Naive B cell (primary cell): ENCODE measurements around the gene AATF. TPM values are rescaled to one million over a fixed set of nuclear protein-coding genes. Genes with fewer than 3 reads are reported as not detected.
A peak's percentile ranks its signal among the peaks of the same experiment; 100 is the strongest.

ENCODE experiments used
- ATAC-seq, 2 donors: fragments of 150-1000 bp; cut with Tn5 transposase; 2 replicates each; pipeline ENCODE4 v1.10.0; 2021; ENCODE audit warnings: low read depth in 2 of 2, mild to moderate bottlenecking in 2 of 2, moderate library complexity in 2 of 2
- DNase-seq: peaks from one replicate; pipeline ENCODE4 v3.0.0; 2022
- H3K27ac Mint-ChIP-seq, 6 donors: one replicate each; pipeline ENCODE4 v1.8.0; 2020 to 2022; ENCODE audit warnings: mild to moderate bottlenecking in 6 of 6, mixed read lengths in 6 of 6, moderate library complexity in 5 of 6, inconsistent platforms in 2 of 6
- H3K27me3 Mint-ChIP-seq, 3 donors: one replicate each; pipeline ENCODE4 v1.8.0; 2021 to 2022; ENCODE audit warnings: mixed read lengths in 3 of 3, mild to moderate bottlenecking in 1 of 3
- H3K36me3 Mint-ChIP-seq, 2 donors: one replicate each; pipeline ENCODE4 v1.8.0; 2020 to 2022; ENCODE audit warnings: mixed read lengths in 2 of 2, inconsistent platforms in 1 of 2, mild to moderate bottlenecking in 1 of 2
- H3K4me1 Mint-ChIP-seq, 3 donors: one replicate each; pipeline ENCODE4 v1.8.0; 2020 to 2022; ENCODE audit warnings: mixed read lengths in 3 of 3, inconsistent platforms in 1 of 3, mild to moderate bottlenecking in 1 of 3, moderate library complexity in 1 of 3
- H3K4me3 Mint-ChIP-seq, 8 donors: one replicate each; pipeline ENCODE4 v1.8.0; 2020 to 2022; ENCODE audit warnings: mild to moderate bottlenecking in 8 of 8, mixed read lengths in 8 of 8, moderate library complexity in 8 of 8, inconsistent platforms in 2 of 8
- H3K9me3 Mint-ChIP-seq, 7 donors: one replicate each; pipeline ENCODE4 v1.8.0; 2020 to 2022; ENCODE audit warnings: mixed read lengths in 7 of 7, mild to moderate bottlenecking in 5 of 7, inconsistent platforms in 2 of 7, moderate library complexity in 1 of 7
- polyA plus RNA-seq, 6 donors: library from polyadenylated mRNA; unstranded; fragments of 300-500 nt; fragmentation: Illumina TruSeq; gene quantifications; one replicate each; pipeline ENCODE4 v1.2.3, GENCODE V29; 2021; ENCODE audit warnings: low read depth in 6 of 6

Gene AATF
- polyA plus RNA-seq, 6 donors from 2014 or later: 63.8 to 96.7 (median 73.2) TPM

DNA sequence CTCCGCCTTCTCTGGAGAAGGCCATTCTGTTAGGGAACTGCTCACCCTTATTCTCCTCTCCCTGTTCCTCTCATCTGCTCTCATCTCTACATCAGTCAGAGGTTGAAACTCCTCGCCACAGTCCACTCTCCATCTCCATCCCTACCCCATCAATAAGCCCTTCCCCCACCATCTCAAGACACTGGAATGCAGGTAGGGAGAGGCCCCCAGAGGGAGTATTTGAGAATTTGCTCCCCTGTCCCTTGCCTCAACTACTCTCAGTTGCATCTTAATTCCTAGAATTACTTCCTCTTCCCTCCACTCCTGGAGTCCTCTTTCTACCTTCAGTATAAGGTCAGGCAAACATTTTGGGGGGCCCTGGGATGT, 2.0 kb upstream of the AATF start:
- ATAC-seq: no peak
- H3K36me3 Mint-ChIP-seq: peaks cover 0 to 6% of the 10 kb centered on the region in 2 donors
- H3K4me3 Mint-ChIP-seq: peak overlapping the region in 3 of 8 donors; percentile 26 to 94 (median 31)
- peaks cover 26 to 42% (median 40%) of the 10 kb centered on the region in 3 donors for H3K27me3 Mint-ChIP-seq
- peaks cover 36 to 40% (median 40%) of the 10 kb centered on the region in 3 donors for H3K4me1 Mint-ChIP-seq
- no peak for DNase-seq
- H3K9me3 Mint-ChIP-seq: peaks cover 0 to 6% (median 1%) of the 10 kb centered on the region in 7 donors
- peak overlapping the region in 2 of 6 donors; percentile 10 to 90 for H3K27ac Mint-ChIP-seq

DNA sequence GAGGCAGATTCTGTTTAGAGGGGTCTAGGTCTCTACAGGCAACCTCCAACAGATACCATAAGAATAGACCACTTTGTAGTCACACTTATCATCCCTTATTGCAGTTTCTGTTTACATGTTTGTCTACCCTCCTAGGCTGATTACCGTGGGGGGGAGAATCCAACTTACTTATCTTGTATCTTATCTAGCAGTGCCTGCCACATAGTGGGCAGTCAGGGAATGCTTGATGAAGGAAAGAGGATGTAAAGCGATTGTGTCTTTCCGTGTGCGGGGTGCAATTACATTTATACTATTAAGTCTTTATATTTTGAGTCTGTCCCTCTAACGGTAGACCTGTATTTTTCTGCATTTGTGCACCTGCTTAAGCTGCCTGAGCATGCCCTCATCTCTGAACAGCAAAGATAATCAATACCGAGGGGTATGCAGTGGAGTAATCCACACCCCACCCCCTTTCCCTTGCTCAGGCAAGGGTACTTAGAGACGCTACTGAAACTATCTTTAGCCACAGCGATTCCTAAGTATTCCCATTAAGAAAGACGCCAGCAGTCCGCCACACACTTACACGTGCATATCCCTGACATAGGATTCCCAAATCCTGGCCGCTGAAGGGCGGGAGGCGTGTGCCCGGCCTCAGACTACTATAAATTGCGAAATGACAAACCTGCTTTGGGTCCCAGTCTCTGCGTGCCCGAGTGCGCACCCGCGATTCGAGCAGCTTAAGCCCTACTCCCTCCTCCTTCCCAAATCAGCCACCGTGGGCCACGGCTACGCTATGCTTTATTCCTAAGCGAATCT, 635 bp upstream of the AATF start:
- peak overlapping the region; percentile 94 to 99 (median 98) for H3K4me3 Mint-ChIP-seq
- peaks cover 8 to 20% of the 10 kb centered on the region in 2 donors for H3K36me3 Mint-ChIP-seq
- peaks cover 23 to 39% (median 38%) of the 10 kb centered on the region in 3 donors for H3K27me3 Mint-ChIP-seq
- DNase-seq (no peak), ATAC-seq (peak in 1 of 2 donors; percentile 35)
- H3K9me3 Mint-ChIP-seq: peaks cover 0 to 5% (median 0%) of the 10 kb centered on the region in 7 donors
- peak overlapping the region; percentile 92 to 99 (median 97) for H3K27ac Mint-ChIP-seq
- H3K4me1 Mint-ChIP-seq: peaks cover 45 to 53% (median 48%) of the 10 kb centered on the region in 3 donors

DNA sequence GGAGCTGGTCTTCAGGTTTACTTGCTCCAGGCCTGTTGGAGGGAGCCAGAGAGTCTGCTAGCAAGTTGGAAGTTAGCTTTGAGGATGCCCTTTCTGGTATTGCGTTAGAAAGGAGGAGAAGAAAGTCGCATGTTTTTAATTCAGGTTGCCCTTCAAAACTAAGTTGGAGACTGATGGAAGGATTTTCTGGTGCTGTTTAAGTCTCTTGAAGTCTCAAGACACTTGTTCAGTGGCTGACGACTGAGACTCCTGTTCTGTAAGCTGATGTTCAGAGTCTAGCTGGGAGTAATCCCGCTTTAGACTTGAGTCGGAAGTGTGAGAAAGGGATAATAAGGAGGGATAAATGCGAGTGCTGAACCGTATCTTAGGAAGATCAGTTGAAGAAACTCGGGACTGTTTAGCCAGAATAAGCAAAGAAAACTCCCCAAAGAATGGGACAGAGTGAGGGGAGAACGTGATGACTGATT, 740 bp downstream of the AATF start:
- Mint-ChIP-seq H3K27me3 (peaks cover 13 to 29% (median 29%) of the 10 kb centered on the region in 3 donors), H3K27ac (peak overlapping the region; percentile 86 to 99 (median 96)), H3K36me3 (peaks cover 15 to 28% of the 10 kb centered on the region in 2 donors), H3K4me1 (peaks cover 42 to 59% (median 59%) of the 10 kb centered on the region in 3 donors), H3K4me3 (peak overlapping the region; percentile 94 to 99 (median 98)), H3K9me3 (no peaks in the 10 kb centered on the region)
- ATAC-seq (peak in 1 of 2 donors; percentile 14), DNase-seq (no peak)

DNA sequence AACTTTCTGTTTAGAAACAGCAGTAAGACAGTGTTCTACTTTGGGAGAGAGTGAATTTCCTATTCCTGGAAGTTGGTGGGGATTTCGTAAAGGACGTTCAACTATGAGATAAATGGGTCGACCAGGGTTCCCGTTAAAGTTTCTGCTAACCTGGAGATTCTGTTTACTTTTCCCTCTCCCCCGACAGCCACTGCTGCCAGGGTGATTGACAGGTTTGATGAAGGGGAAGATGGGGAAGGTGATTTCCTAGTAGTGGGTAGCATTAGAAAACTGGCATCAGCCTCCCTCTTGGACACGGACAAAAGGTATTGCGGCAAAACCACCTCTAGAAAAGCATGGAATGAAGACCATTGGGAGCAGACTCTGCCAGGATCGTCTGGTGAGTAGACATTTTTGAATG, 1.3 kb downstream of the AATF start:
- Mint-ChIP-seq H3K27me3 (peaks cover 13 to 24% (median 23%) of the 10 kb centered on the region in 3 donors), H3K4me1 (peaks cover 42 to 64% (median 59%) of the 10 kb centered on the region in 3 donors)

DNA sequence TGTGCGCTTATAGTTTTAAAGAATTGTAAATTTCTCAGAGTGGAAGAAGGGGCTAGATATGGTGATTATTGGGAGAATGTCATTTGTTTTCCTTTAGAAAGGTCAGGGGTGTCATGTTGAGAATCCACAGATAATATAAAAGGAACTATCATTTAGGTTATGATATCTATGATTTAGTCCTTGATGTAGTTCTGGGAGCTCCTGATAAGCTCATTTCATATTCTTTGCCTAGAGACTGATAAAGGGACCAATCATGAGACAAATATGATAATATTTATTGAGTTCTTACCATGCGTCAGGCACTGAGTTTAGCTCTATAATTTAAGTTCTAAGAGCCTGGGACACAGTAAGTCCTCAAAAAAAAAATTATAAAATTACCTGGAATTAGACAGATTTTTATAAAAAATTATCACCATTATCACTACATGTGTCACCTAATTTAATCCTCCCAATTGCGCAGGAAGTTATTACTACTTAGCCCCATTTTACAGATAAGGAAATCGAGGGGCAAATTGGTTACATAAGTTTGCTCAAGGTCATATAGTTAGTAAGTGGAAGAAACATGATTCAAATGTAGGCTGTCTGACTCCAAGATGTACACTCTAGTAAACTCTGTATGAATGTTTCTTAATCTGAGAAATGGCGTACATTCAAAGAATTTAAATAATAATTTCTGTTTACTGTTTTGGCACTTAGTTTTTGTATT, 2.5 kb downstream of the AATF start:
- Mint-ChIP-seq H3K4me1 (peaks cover 42 to 64% (median 61%) of the 10 kb centered on the region in 3 donors), H3K4me3 (peak overlapping the region in 6 of 8 donors; percentile 20 to 99 (median 62)), H3K27me3 (peaks cover 13 to 18% (median 15%) of the 10 kb centered on the region in 3 donors), H3K36me3 (peaks cover 24 to 30% of the 10 kb centered on the region in 2 donors), H3K9me3 (no peaks in the 10 kb centered on the region), H3K27ac (peak overlapping the region in 1 of 6 donors; percentile 52)
- no peak for DNase-seq
- no peak for ATAC-seq

More for the DNA sequence above, 1.3 kb downstream of the AATF start:
- Mint-ChIP-seq H3K27ac (peak overlapping the region in 3 of 6 donors; percentile 92 to 99 (median 97)), H3K9me3 (no peaks in the 10 kb centered on the region), H3K36me3 (peaks cover 20 to 30% of the 10 kb centered on the region in 2 donors), H3K4me3 (peak overlapping the region; percentile 94 to 99 (median 98))
- no peak for DNase-seq
- no peak for ATAC-seq

- DNase-seq: no peak
- Mint-ChIP-seq H3K36me3 (peaks cover 22 to 24% of the 10 kb centered on the region in 2 donors), H3K4me1 (peaks cover 22 to 40% (median 22%) of the 10 kb centered on the region in 3 donors), H3K27ac (no peak overlapping the region), H3K9me3 (no peaks in the 10 kb centered on the region), H3K27me3 (no peaks in the 10 kb centered on the region), H3K4me3 (no peak overlapping the region)
- no peak for ATAC-seq
Observed at GRCh38 chr17:36971508-36971907, 22.8 kb downstream of the AATF start.

- H3K4me3 Mint-ChIP-seq: no peak overlapping the region
- ATAC-seq (no peak), DNase-seq (no peak)
- H3K27ac Mint-ChIP-seq: peak overlapping the region in 1 of 6 donors; percentile 5
- H3K4me1 Mint-ChIP-seq: peaks cover 18 to 37% (median 24%) of the 10 kb centered on the region in 3 donors
- no peaks in the 10 kb centered on the region for H3K27me3 Mint-ChIP-seq
- peaks cover 19 to 24% of the 10 kb centered on the region in 2 donors for H3K36me3 Mint-ChIP-seq
- no peaks in the 10 kb centered on the region for H3K9me3 Mint-ChIP-seq
Observed at GRCh38 chr17:36972186-36972700, 23.5 kb downstream of the AATF start.

DNA sequence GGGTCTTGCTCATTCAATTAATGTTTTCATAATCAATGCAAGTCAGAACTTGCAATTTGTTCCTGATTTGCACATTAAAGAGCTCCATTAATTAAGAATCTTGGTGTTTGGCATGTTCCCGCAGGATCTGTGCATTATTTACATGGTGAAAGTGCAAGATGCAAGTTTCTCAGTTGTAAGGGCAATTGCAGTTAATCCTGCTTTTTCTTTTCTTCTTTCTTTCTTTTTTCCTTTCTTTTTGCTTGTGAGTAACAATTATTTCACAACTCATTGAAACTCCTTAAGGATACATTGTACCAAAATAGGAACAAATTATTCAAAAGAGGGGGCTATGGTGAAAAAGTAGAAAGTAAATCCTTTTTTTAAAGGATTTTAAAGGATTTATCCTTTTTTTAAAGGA, 24.2 kb downstream of the AATF start:
- ATAC-seq (no peak), DNase-seq (no peak)
- H3K27ac Mint-ChIP-seq: peak overlapping the region in 3 of 6 donors; percentile 15 to 60 (median 40)
- peaks cover 14 to 30% (median 24%) of the 10 kb centered on the region in 3 donors for H3K4me1 Mint-ChIP-seq
- H3K27me3 Mint-ChIP-seq: no peaks in the 10 kb centered on the region
- H3K4me3 Mint-ChIP-seq: no peak overlapping the region
- peaks cover 12 to 19% of the 10 kb centered on the region in 2 donors for H3K36me3 Mint-ChIP-seq
- no peaks in the 10 kb centered on the region for H3K9me3 Mint-ChIP-seq

GRCh38 chr17:36975922-36976515, 27.3 kb downstream of the AATF start:
- Mint-ChIP-seq H3K27me3 (no peaks in the 10 kb centered on the region), H3K4me1 (peaks cover 22 to 40% (median 34%) of the 10 kb centered on the region in 3 donors), H3K9me3 (no peaks in the 10 kb centered on the region), H3K36me3 (peaks cover 0 to 3% of the 10 kb centered on the region in 2 donors), H3K27ac (peak overlapping the region in 3 of 6 donors; percentile 15 to 59 (median 57)), H3K4me3 (no peak overlapping the region)
- ATAC-seq (no peak), DNase-seq (no peak)

- Mint-ChIP-seq H3K9me3 (no peaks in the 10 kb centered on the region), H3K4me3 (no peak overlapping the region), H3K36me3 (peaks cover 8% of the 10 kb centered on the region in 2 donors), H3K4me1 (peaks cover 32 to 47% (median 41%) of the 10 kb centered on the region in 3 donors), H3K27ac (peak overlapping the region in 2 of 6 donors; percentile 12 to 63), H3K27me3 (no peaks in the 10 kb centered on the region)
- DNase-seq: no peak
- ATAC-seq: no peak
Observed at GRCh38 chr17:36977066-36977465, 28.3 kb downstream of the AATF start.

GRCh38 chr17:36977568-36977967, 28.8 kb downstream of the AATF start:
- no peak for ATAC-seq
- Mint-ChIP-seq H3K4me3 (no peak overlapping the region), H3K36me3 (peaks cover 8% of the 10 kb centered on the region in 2 donors), H3K27me3 (no peaks in the 10 kb centered on the region), H3K9me3 (no peaks in the 10 kb centered on the region), H3K4me1 (peaks cover 32 to 48% (median 41%) of the 10 kb centered on the region in 3 donors), H3K27ac (no peak overlapping the region)
- DNase-seq: no peak

GRCh38 chr17:36978810-36979564, 30.2 kb downstream of the AATF start:
- H3K27ac Mint-ChIP-seq: peak overlapping the region in 4 of 6 donors; percentile 3 to 52 (median 40)
- ATAC-seq: no peak
- no peaks in the 10 kb centered on the region for H3K9me3 Mint-ChIP-seq
- peaks cover 10% of the 10 kb centered on the region in 2 donors for H3K36me3 Mint-ChIP-seq
- H3K4me3 Mint-ChIP-seq: no peak overlapping the region
- H3K27me3 Mint-ChIP-seq: no peaks in the 10 kb centered on the region
- no peak for DNase-seq
- peaks cover 35 to 50% (median 42%) of the 10 kb centered on the region in 3 donors for H3K4me1 Mint-ChIP-seq
